ENCODE measurements around the gene LRRC49.

- TF ChIP-seq CTCF (conservative IDR thresholded peaks at IDR 0.05 in 1 of 2, IDR thresholded peaks at IDR 0.05 in 1 of 2; ENCODE audit: extremely low read depth in 1 of 2, insufficient read depth in 1 of 2, low read depth in 1 of 2, low read length in 2 of 2) (no peak), EZH2 (IDR thresholded peaks at IDR 0.05; ENCODE audit: borderline replicate concordance, low read length) (no peak)
Observed at GRCh38 chr15:71003319-71003718, 110.7 kb downstream of the LRRC49 start.
